Measurements from ENCODE around the gene MRPL52. TPM values are rescaled to one million over a fixed set of nuclear protein-coding genes. Genes with fewer than 3 reads are reported as not detected.

MRPL52 gene
- total and polyA plus RNA-seq, 4 donors: 21.1 to 104 (median 82.1) TPM

DNA sequence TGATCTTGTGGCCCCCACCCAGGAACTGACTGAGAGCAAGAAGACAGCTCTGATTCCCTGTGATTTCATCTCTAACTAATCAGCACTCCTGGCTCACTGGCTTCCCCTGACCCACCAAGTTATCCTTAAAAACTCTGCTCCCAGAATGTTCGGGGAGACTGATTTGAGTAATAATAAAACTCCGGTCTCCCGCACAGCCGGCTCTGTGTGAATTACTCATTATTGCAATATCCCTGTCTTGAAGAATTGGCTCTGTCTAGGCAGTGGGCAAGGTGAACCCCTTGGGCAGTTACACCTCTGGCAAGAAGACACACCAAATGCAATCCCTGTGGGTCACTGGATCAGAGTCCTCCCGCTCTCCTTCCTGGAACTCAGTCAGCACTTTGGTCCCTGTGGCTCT, 35.7 kb upstream of the MRPL52 start:
- Histone ChIP-seq H3K4me3 (ENCODE audit: low read depth, low read length) (no peak overlapping the region), H3K4me1 (ENCODE audit: control insufficient read depth, insufficient read depth, low read length) (no peaks in the 10 kb centered on the region), H3K36me3 (ENCODE audit: control insufficient read depth, insufficient read depth, low read length) (no peaks in the 10 kb centered on the region), H3K27me3 (ENCODE audit: control insufficient read depth, insufficient read depth, low read length) (no peaks in the 10 kb centered on the region), H3K27ac (ENCODE audit: low read depth, low read length) (no peak overlapping the region), H3K9me3 (ENCODE audit: control insufficient read depth, insufficient read depth, low read length) (no peaks in the 10 kb centered on the region)
- DNase-seq (ENCODE audit: low read depth in 4 of 6, low spot score in 6 of 6): no peak
- WGBS (ENCODE audit: insufficient coverage): no CpG with 5 or more reads among the region's 5 CpGs

DNA sequence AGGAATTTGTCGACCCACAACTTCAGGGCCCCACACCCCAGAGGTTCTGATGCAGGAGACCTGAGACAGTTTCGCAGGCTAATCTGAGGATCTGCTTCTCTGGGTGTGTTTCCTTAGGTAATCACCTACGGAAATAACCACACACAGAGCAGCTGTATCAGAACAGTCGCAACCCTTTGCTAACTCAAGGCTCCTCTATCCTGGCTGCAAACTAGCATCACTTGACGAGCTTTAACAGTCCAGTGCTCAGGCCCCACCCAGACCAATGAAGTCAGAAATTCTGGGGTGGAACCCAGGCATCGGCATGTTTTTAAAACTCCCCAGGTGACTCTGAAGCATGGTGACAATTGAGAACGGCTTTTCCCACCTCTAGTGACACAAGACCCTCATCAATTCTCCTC, 35.1 kb upstream of the MRPL52 start:
- Histone ChIP-seq H3K4me3 (ENCODE audit: low read depth, low read length) (no peak overlapping the region), H3K36me3 (ENCODE audit: control insufficient read depth, insufficient read depth, low read length) (no peaks in the 10 kb centered on the region), H3K9me3 (ENCODE audit: control insufficient read depth, insufficient read depth, low read length) (no peaks in the 10 kb centered on the region), H3K4me1 (ENCODE audit: control insufficient read depth, insufficient read depth, low read length) (no peaks in the 10 kb centered on the region), H3K27ac (ENCODE audit: low read depth, low read length) (no peak overlapping the region), H3K27me3 (ENCODE audit: control insufficient read depth, insufficient read depth, low read length) (no peaks in the 10 kb centered on the region)
- no peak for DNase-seq (ENCODE audit: low read depth in 4 of 6, low spot score in 6 of 6)
- WGBS (ENCODE audit: insufficient coverage): 83% methylated on average over 6 of the region's 7 CpGs

DNA sequence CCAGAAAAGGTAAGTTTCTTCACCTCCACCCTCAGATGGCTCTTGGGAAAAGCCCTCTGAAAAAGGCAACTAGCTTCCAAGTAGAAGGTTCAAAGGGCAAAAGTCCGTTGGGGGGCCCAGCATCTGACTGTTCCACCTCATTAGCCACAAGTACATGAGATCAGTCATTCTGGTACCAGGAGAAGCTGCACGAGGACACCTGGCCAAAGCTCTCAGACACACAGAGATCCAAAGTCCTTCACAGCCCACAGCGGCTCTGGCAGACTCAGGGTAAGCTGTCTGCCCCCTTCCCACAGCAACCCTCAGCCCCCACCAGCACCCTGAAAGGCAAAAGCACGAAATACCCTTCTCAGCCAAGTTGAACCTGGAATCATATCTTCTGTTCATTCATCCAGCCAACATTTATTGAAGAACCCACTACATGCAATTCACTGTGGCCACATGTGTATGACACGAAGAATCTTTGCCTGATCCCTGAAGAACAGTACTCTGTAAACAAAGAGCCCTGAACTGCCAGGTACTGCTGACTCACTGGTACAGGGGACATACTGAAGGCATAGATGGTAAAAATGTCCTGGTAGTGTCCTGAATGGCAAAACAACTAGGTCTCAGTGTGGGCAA, 33.5 kb upstream of the MRPL52 start:
- 52% methylated on average over 5 of the region's 5 CpGs for WGBS (ENCODE audit: insufficient coverage)
- Histone ChIP-seq H3K27ac (ENCODE audit: low read depth, low read length) (no peak overlapping the region), H3K27me3 (ENCODE audit: control insufficient read depth, insufficient read depth, low read length) (no peaks in the 10 kb centered on the region), H3K36me3 (ENCODE audit: control insufficient read depth, insufficient read depth, low read length) (no peaks in the 10 kb centered on the region), H3K4me1 (ENCODE audit: control insufficient read depth, insufficient read depth, low read length) (no peaks in the 10 kb centered on the region), H3K9me3 (ENCODE audit: control insufficient read depth, insufficient read depth, low read length) (no peaks in the 10 kb centered on the region), H3K4me3 (ENCODE audit: low read depth, low read length) (no peak overlapping the region)
- DNase-seq (ENCODE audit: low read depth in 4 of 6, low spot score in 6 of 6): no peak

DNA sequence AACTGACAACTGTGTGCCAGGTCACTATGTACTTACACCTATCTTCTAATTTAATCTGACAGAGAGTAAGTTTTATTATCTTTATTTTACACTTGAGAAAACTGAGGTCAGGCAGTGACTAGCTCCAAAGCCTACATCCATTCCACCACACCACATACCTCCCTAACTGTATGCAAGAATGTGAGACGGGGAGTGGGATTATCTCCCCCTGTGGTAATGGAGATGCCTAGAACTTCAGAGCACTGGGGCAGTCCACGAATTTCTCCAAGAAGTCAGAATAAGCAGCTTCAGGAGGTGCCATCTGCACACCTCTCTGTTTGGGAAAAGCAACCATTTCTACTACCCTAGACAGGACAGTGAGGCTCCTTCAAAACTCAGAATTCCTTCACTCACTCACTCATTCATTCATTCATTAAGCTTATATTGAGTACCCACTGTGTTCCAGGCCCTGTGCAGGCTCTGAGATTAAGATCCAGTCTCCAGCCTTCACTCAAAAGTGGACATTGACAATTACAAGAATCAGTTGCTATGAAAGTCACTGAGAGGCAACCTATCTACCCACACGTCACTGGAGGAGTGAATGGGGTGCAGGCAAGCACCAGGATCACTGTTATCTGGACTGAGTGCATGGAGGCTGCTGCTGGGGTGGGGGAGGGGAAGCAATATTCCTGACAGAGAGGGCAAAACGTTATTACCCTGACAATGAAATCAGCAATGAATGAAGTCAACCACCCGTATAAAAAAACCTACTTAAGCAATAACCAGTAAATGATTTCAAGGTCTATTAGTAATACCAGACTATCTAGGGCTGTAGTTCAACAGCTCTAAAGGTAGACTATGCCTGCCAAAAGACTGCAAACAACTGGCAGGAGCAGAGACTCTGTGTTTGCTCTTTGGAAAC, 32.4 kb upstream of the MRPL52 start:
- no peak overlapping the region for H3K4me3 ChIP-seq (ENCODE audit: low read depth, low read length)
- H3K27ac ChIP-seq (ENCODE audit: low read depth, low read length): no peak overlapping the region
- 50% methylated on average over 1 of the region's 5 CpGs for WGBS (ENCODE audit: insufficient coverage)

DNA sequence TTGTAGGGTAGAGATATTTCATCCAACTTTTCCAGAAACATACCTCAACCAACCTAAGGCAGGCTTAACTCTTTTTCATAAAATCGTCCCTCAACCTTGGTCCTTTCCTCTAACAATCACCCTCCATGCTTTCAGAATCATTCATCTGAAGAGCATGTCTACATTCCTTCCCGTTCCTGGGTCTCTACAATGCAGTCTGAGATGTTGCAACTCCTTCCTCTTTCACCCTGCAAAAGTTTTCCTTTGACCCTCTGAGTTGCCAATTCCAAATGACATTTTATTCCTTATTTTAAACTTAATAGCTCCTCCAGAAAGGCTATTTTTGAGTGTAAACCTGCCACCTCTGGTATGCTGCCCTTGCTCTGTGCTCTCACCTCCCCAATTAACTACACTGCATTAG, 31.2 kb upstream of the MRPL52 start:
- 67% methylated on average over 2 of the region's 2 CpGs for WGBS (ENCODE audit: insufficient coverage)
- no peaks in the 10 kb centered on the region for H3K27me3 ChIP-seq (ENCODE audit: control insufficient read depth, insufficient read depth, low read length)
- H3K9me3 ChIP-seq (ENCODE audit: control insufficient read depth, insufficient read depth, low read length): no peaks in the 10 kb centered on the region
- H3K4me3 ChIP-seq (ENCODE audit: low read depth, low read length): no peak overlapping the region
- H3K27ac ChIP-seq (ENCODE audit: low read depth, low read length): no peak overlapping the region
- no peaks in the 10 kb centered on the region for H3K4me1 ChIP-seq (ENCODE audit: control insufficient read depth, insufficient read depth, low read length)
- no peak for DNase-seq (ENCODE audit: low read depth in 4 of 6, low spot score in 6 of 6)
- H3K36me3 ChIP-seq (ENCODE audit: control insufficient read depth, insufficient read depth, low read length): no peaks in the 10 kb centered on the region

More for the DNA sequence above, 32.4 kb upstream of the MRPL52 start:
- no peaks in the 10 kb centered on the region for H3K9me3 ChIP-seq (ENCODE audit: control insufficient read depth, insufficient read depth, low read length)
- H3K36me3 ChIP-seq (ENCODE audit: control insufficient read depth, insufficient read depth, low read length): no peaks in the 10 kb centered on the region
- no peaks in the 10 kb centered on the region for H3K27me3 ChIP-seq (ENCODE audit: control insufficient read depth, insufficient read depth, low read length)
- no peaks in the 10 kb centered on the region for H3K4me1 ChIP-seq (ENCODE audit: control insufficient read depth, insufficient read depth, low read length)
- peak in 1 of 6 donors; percentile 34 for DNase-seq (ENCODE audit: low read depth in 4 of 6, low spot score in 6 of 6)

DNA sequence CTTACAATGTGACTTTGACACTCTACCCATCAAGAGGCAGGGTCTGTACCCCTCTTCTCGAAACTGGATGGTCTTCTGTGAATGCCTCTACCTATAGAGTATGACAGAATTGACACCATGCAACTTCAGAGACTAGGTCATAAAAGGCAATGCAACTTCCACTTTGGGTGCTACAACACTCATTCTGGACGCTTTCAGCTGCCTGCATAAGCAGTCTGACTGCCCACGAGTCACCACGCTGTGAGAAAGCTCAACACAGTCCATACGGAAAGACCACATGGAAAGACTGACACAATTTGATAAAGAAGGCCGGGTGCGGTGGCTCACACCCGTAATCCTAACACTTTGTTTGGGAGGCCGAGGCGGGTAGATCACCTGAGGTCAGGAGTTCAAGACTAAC, 29.3 kb upstream of the MRPL52 start:
- Histone ChIP-seq H3K4me1 (ENCODE audit: control insufficient read depth, insufficient read depth, low read length) (no peaks in the 10 kb centered on the region), H3K27me3 (ENCODE audit: control insufficient read depth, insufficient read depth, low read length) (no peaks in the 10 kb centered on the region), H3K27ac (ENCODE audit: low read depth, low read length) (no peak overlapping the region), H3K4me3 (ENCODE audit: low read depth, low read length) (no peak overlapping the region), H3K9me3 (ENCODE audit: control insufficient read depth, insufficient read depth, low read length) (no peaks in the 10 kb centered on the region), H3K36me3 (ENCODE audit: control insufficient read depth, insufficient read depth, low read length) (no peaks in the 10 kb centered on the region)
- no peak for DNase-seq (ENCODE audit: low read depth in 4 of 6, low spot score in 6 of 6)
- WGBS (ENCODE audit: insufficient coverage): 74% methylated on average over 3 of the region's 10 CpGs

DNA sequence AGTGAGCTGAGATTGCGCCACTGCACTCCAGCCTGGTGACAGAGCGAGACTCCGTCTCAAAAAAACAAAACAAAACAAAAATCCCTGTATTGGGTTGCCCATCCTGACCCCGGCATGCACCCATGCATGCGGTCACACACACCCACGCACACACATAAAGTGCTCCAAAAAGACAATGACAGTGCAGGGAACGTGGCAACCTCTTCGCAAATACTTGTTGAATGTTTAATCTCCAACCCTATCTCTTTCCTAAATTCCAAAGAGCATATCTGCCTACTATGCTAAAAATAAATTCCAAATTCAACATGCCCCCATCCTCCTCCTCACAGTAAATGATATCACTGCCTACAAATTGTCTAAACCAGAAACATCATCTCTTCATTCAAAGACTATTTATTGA, 28.0 kb upstream of the MRPL52 start:
- H3K9me3 ChIP-seq (ENCODE audit: control insufficient read depth, insufficient read depth, low read length): no peaks in the 10 kb centered on the region
- H3K4me3 ChIP-seq (ENCODE audit: low read depth, low read length): no peak overlapping the region
- WGBS (ENCODE audit: insufficient coverage): 79% methylated on average over 7 of the region's 8 CpGs
- DNase-seq (ENCODE audit: low read depth in 4 of 6, low spot score in 6 of 6): no peak
- no peaks in the 10 kb centered on the region for H3K4me1 ChIP-seq (ENCODE audit: control insufficient read depth, insufficient read depth, low read length)
- H3K36me3 ChIP-seq (ENCODE audit: control insufficient read depth, insufficient read depth, low read length): no peaks in the 10 kb centered on the region
- no peak overlapping the region for H3K27ac ChIP-seq (ENCODE audit: low read depth, low read length)
- no peaks in the 10 kb centered on the region for H3K27me3 ChIP-seq (ENCODE audit: control insufficient read depth, insufficient read depth, low read length)

DNA sequence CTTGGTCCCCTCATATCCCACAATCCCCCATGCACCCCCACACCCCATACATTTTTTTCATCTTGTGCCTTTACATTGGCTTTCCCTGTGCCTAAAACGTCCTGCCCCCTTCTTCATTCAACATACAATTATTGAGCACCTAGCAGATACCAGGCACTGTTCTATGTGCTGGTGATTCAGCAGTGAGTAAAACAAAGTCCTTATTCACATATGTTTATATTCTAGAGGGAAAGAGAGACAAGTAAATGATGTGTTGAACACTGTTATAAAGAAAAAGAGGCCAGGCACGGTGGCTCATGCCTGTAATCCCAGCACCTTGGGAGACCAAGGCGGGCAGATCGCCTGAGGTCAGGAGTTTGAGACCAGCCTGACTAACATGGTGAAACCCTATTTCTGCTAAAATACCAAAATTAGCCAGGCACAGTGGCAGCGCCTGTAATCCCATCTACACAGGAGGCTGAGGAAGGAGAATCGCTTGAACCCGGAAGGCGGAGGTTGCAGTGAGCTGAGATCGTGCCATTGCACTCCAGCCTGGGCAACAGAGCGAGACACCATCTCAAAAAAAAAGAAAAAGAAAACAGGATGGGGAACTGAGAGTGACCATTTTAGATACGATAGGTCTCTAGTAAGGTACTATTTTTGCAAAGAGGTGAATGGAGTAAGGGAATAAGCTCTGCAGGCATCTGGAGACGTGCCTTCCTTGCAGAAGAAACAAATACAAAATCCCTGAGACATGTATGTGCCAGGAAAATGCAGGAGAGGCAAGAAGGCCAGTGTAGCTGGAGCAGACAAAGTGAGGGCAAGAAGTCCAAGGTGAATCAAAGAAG, 26.6 kb upstream of the MRPL52 start:
- Histone ChIP-seq H3K27me3 (ENCODE audit: control insufficient read depth, insufficient read depth, low read length) (no peaks in the 10 kb centered on the region), H3K36me3 (ENCODE audit: control insufficient read depth, insufficient read depth, low read length) (no peaks in the 10 kb centered on the region), H3K4me3 (ENCODE audit: low read depth, low read length) (no peak overlapping the region), H3K9me3 (ENCODE audit: control insufficient read depth, insufficient read depth, low read length) (no peaks in the 10 kb centered on the region), H3K27ac (ENCODE audit: low read depth, low read length) (no peak overlapping the region), H3K4me1 (ENCODE audit: control insufficient read depth, insufficient read depth, low read length) (no peaks in the 10 kb centered on the region)
- DNase-seq (ENCODE audit: low read depth in 4 of 6, low spot score in 6 of 6): no peak
- WGBS (ENCODE audit: insufficient coverage): 84% methylated on average over 10 of the region's 12 CpGs

DNA sequence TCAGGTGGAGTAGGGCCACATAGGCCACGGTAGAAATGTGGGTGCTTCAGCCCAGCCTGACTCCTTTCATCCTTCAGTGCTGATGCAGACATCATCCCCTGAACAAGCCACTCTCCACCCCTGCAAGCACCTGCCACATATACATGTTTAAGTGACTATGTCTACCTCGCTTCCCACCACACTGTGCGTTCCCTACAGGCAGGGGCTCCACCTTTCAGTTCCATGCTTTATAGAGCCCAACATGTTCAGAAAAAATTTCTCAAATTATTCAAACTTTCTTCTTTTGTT, 26.1 kb upstream of the MRPL52 start:
- DNase-seq (ENCODE audit: low read depth in 4 of 6, low spot score in 6 of 6): no peak
- no peak overlapping the region for H3K4me3 ChIP-seq (ENCODE audit: low read depth, low read length)
- no peaks in the 10 kb centered on the region for H3K9me3 ChIP-seq (ENCODE audit: control insufficient read depth, insufficient read depth, low read length)
- 92% methylated on average over 3 of the region's 3 CpGs for WGBS (ENCODE audit: insufficient coverage)
- no peak overlapping the region for H3K27ac ChIP-seq (ENCODE audit: low read depth, low read length)
- H3K36me3 ChIP-seq (ENCODE audit: control insufficient read depth, insufficient read depth, low read length): no peaks in the 10 kb centered on the region
- no peaks in the 10 kb centered on the region for H3K4me1 ChIP-seq (ENCODE audit: control insufficient read depth, insufficient read depth, low read length)
- H3K27me3 ChIP-seq (ENCODE audit: control insufficient read depth, insufficient read depth, low read length): no peaks in the 10 kb centered on the region
